SU-DHL-6 (cell line): ENCODE measurements around the gene EFCAB6.

Experiments used
- EZH2phosphoT487 ChIP-seq: fragments of 200-600 bp; sonication (generic), shearing (Covaris generic); conservative IDR thresholded peaks from 2 replicates; pipeline ENCODE4 v1.6.1; 2018; ENCODE audit warnings: mild to moderate bottlenecking, antibody characterized with exemption, low read length, moderate library complexity, mixed read lengths
- TF ChIP-seq, protein P1 (sequence below): fragments of 200-600 bp; sonication (generic); IDR thresholded peaks from one replicate; pipeline ENCODE4 v1.5.1; 2017; ENCODE audit warnings: antibody characterized with exemption, mild to moderate bottlenecking, low read length, moderate library complexity; ENCODE audit not compliant: insufficient read depth, poor library complexity, severe bottlenecking

GRCh38 chr22:43546186-43546585 lies 265.9 kb downstream of the EFCAB6 start:
- TF ChIP-seq, protein P1, sequence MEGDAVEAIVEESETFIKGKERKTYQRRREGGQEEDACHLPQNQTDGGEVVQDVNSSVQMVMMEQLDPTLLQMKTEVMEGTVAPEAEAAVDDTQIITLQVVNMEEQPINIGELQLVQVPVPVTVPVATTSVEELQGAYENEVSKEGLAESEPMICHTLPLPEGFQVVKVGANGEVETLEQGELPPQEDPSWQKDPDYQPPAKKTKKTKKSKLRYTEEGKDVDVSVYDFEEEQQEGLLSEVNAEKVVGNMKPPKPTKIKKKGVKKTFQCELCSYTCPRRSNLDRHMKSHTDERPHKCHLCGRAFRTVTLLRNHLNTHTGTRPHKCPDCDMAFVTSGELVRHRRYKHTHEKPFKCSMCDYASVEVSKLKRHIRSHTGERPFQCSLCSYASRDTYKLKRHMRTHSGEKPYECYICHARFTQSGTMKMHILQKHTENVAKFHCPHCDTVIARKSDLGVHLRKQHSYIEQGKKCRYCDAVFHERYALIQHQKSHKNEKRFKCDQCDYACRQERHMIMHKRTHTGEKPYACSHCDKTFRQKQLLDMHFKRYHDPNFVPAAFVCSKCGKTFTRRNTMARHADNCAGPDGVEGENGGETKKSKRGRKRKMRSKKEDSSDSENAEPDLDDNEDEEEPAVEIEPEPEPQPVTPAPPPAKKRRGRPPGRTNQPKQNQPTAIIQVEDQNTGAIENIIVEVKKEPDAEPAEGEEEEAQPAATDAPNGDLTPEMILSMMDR = no peak
- TF ChIP-seq EZH2phosphoT487 = no peak
